MM.1S (cell line): ENCODE measurements around the gene VPS54.

ENCODE experiments used
- DNase-seq: peaks from one replicate; pipeline ENCODE4 v3.0.0-alpha.2; 2015
- H2AFZ ChIP-seq: fragments of 300-600 bp; sonication (generic); 2 replicates; pipeline ENCODE4 v1.6.0; 2016; ENCODE audit warnings: antibody characterized with exemption, low read length
- H3F3A ChIP-seq: fragments of 300-600 bp; sonication (generic); 2 replicates; pipeline ENCODE4 v1.6.1; 2016; ENCODE audit warnings: mild to moderate bottlenecking, antibody characterized with exemption, low read length, moderate library complexity, mixed read lengths; ENCODE audit not compliant: insufficient read depth
- H3K27ac ChIP-seq: fragments of 300-600 bp; sonication (generic); 2 replicates; pipeline ENCODE4 v1.5.1; 2016; ENCODE audit warnings: mild to moderate bottlenecking, low read length
- H3K27me3 ChIP-seq: fragments of 300-600 bp; sonication (generic); replicated peaks from 2 replicates; pipeline ENCODE4 v1.6.0; 2016; ENCODE audit warnings: low read length; ENCODE audit not compliant: insufficient read depth
- H3K36me3 ChIP-seq: fragments of 300-600 bp; sonication (generic); replicated peaks from 2 replicates; pipeline ENCODE4 v1.6.1; 2016; ENCODE audit warnings: mild to moderate bottlenecking, low read length, mixed read lengths; ENCODE audit not compliant: insufficient read depth
- H3K4me1 ChIP-seq: fragments of 300-600 bp; sonication (generic); 2 replicates; pipeline ENCODE4 v1.6.1; 2016; ENCODE audit warnings: low read length, mixed read lengths
- H3K4me2 ChIP-seq: fragments of 300-600 bp; sonication (generic); 2 replicates; pipeline ENCODE4 v1.6.0; 2016; ENCODE audit warnings: low read depth, low read length
- H3K4me3 ChIP-seq: fragments of 300-600 bp; sonication (generic); 2 replicates; pipeline ENCODE4 v1.5.1; 2016; ENCODE audit warnings: low read length, mixed read lengths
- H3K79me2 ChIP-seq: fragments of 300-600 bp; sonication (generic); 2 replicates; pipeline ENCODE4 v1.6.1; 2016; ENCODE audit warnings: mixed run types, low read length, mixed read lengths
- H3K9ac ChIP-seq: fragments of 300-600 bp; sonication (generic); 2 replicates; pipeline ENCODE4 v1.6.1; 2016; ENCODE audit warnings: low read length, mixed read lengths
- H3K9me2 ChIP-seq: fragments of 300-600 bp; sonication (generic); replicated peaks from 2 replicates; pipeline ENCODE4 v1.6.1; 2016; ENCODE audit warnings: mild to moderate bottlenecking, low read length, mixed read lengths; ENCODE audit not compliant: insufficient read depth
- H3K9me3 ChIP-seq: fragments of 300-600 bp; sonication (generic); replicated peaks from 2 replicates; pipeline ENCODE4 v1.6.1; 2016; ENCODE audit warnings: mild to moderate bottlenecking, low read length, mixed read lengths; ENCODE audit not compliant: insufficient read depth
- H4K20me1 ChIP-seq: fragments of 300-600 bp; sonication (generic); 2 replicates; pipeline ENCODE4 v1.6.1; 2016; ENCODE audit warnings: mild to moderate bottlenecking, low read length, moderate library complexity, mixed read lengths; ENCODE audit not compliant: insufficient read depth
- EZH2 ChIP-seq: fragments of 300-600 bp; sonication (generic); optimal IDR thresholded peaks from 2 replicates; pipeline ENCODE3; 2017; ENCODE audit warnings: low read depth, mild to moderate bottlenecking, antibody characterized with exemption, low read length, mixed read lengths
- EZH2phosphoT487 ChIP-seq: fragments of 300-600 bp; sonication (generic); IDR thresholded peaks from 2 replicates; pipeline ENCODE4 v1.6.1; 2018; ENCODE audit warnings: antibody characterized with exemption, low read length
- TF ChIP-seq, protein P1 (sequence below): fragments of 300-600 bp; sonication (generic); IDR thresholded peaks from 2 replicates; pipeline ENCODE4 v1.5.1; 2016; ENCODE audit warnings: antibody characterized with exemption, low read length, mixed read lengths

The VPS54 gene

DNA sequence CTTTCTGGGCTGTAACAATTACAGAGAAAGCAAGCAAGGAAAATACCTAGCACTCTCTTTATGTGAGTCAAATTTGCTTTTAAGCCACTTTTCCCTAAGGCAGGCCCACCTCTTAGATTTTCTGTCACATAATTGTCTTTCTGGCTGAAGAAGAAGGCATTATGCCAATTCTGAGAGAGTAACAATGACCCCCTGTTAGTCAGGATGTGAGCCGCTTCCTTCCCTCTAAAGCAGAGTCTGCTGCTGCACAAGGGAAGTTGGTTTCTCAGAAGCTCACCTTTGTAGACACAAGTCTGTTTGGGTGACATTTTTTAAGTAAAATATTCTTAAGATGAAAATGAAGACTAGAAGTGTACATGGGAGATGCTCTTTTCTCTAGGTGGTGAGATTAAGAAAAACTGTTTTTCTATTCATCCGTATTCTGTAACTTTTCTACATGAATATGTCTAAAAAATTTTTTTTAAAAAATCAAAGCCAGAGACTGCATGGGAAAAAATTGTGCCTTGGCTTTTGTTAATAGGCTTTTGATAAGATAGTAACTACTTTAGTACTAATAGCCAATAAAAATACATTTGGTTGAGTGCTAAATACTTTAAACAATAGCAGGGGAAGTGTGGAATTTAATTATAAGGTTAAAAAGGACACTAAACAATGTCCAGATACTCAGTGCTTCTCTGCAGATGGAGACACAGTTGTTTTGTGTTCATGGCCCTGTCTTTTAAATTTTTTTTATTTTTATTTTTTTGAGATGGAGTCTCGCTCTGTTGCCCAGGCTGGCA lies 33.4 kb upstream of the VPS54 start:
- Histone ChIP-seq H3K36me3 (no peaks in the 10 kb centered on the region), H3K9me3 (no peaks in the 10 kb centered on the region), H3K4me1 (peaks cover 32% of the 10 kb centered on the region), H3K4me3 (no peak overlapping the region), H3K9ac (no peak overlapping the region), H4K20me1 (no peaks in the 10 kb centered on the region), H3K4me2 (no peak overlapping the region), H3F3A (peaks cover 14% of the 10 kb centered on the region), H2AFZ (no peak overlapping the region), H3K27me3 (no peaks in the 10 kb centered on the region), H3K79me2 (no peaks in the 10 kb centered on the region), H3K9me2 (no peaks in the 10 kb centered on the region), H3K27ac (no peak overlapping the region)
- no peak for DNase-seq
- TF ChIP-seq EZH2 (no peak), EZH2phosphoT487 (no peak)
- TF ChIP-seq, protein P1, sequence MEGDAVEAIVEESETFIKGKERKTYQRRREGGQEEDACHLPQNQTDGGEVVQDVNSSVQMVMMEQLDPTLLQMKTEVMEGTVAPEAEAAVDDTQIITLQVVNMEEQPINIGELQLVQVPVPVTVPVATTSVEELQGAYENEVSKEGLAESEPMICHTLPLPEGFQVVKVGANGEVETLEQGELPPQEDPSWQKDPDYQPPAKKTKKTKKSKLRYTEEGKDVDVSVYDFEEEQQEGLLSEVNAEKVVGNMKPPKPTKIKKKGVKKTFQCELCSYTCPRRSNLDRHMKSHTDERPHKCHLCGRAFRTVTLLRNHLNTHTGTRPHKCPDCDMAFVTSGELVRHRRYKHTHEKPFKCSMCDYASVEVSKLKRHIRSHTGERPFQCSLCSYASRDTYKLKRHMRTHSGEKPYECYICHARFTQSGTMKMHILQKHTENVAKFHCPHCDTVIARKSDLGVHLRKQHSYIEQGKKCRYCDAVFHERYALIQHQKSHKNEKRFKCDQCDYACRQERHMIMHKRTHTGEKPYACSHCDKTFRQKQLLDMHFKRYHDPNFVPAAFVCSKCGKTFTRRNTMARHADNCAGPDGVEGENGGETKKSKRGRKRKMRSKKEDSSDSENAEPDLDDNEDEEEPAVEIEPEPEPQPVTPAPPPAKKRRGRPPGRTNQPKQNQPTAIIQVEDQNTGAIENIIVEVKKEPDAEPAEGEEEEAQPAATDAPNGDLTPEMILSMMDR = no peak

DNA sequence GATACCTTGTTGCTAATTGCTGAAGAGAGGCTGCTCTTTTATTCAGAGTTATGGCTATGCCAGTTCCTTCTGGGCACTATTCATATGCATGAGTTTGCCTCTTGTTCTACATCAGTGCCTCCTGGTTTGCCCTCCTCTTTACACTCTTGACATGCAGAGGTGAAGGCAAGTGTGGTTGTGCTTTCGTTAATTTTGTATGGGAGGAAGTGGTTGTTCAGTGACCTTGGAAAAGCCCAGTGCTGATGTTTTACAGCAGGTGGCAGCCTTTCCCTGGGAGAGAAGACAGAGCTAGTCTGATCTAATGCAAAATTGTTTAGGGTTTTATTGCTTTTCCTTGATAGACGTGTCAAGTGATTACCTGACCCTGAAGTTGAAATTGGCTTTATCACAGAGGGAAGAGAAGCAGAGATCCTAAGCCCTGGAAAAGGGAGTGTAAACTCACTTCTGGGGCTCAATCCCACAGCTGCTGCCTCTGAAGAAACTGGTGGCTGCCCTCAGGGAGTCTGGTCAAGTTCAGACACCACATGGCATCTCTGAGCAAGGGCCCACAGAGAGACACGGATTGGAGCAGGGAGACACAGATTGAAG lies 30.5 kb upstream of the VPS54 start:
- Histone ChIP-seq H3K36me3 (no peaks in the 10 kb centered on the region), H2AFZ (0 out of 2 replicates have a peak overlapping the region, but pooled peaks have one; percentile 26), H3K27ac (no peak overlapping the region), H3K4me3 (no peak overlapping the region), H3K79me2 (no peaks in the 10 kb centered on the region), H3F3A (peaks cover 12% of the 10 kb centered on the region), H3K9me3 (no peaks in the 10 kb centered on the region), H3K4me2 (peak overlapping the region; percentile 14; the same call in 1 of the 2 replicates), H3K9ac (no peak overlapping the region), H3K4me1 (peaks cover 25% of the 10 kb centered on the region), H3K27me3 (no peaks in the 10 kb centered on the region), H3K9me2 (no peaks in the 10 kb centered on the region), H4K20me1 (no peaks in the 10 kb centered on the region)
- DNase-seq = peak; percentile 83
- TF ChIP-seq, protein P1 = peak; percentile 93
- no peak for TF ChIP-seq EZH2

DNA sequence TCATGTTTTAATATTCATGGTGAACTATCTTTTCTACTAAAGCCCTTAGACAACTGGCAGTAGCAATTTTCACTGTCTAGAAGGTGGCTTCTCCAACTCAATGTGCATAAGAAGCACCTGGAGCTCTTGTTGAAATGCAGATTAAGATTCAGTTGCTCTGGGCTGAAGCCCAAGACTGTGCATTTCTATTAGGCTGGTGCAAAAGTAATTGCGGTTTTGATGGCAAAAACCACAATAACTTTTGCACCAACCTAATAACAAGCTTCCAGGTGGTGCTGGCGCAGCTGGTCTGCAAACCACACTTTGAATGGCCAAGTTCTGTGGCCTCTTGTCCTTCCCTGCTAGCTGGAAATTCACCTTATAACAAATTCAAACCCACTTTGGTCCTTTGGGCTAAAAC lies 26.7 kb upstream of the VPS54 start:
- no peak overlapping the region for H3K27ac ChIP-seq
- peaks cover 9% of the 10 kb centered on the region for H3K4me1 ChIP-seq
- H3K9me2 ChIP-seq = no peaks in the 10 kb centered on the region
- H3F3A ChIP-seq = no peaks in the 10 kb centered on the region
- H2AFZ ChIP-seq = no peak overlapping the region
- H3K79me2 ChIP-seq = no peaks in the 10 kb centered on the region
- peak; percentile 42 for DNase-seq
- no peaks in the 10 kb centered on the region for H3K9me3 ChIP-seq
- no peaks in the 10 kb centered on the region for H3K36me3 ChIP-seq
- TF ChIP-seq, protein P1 = no peak
- TF ChIP-seq EZH2phosphoT487 = no peak
- H4K20me1 ChIP-seq = no peaks in the 10 kb centered on the region
- H3K27me3 ChIP-seq = no peaks in the 10 kb centered on the region
- no peak overlapping the region for H3K4me3 ChIP-seq
- H3K9ac ChIP-seq = no peak overlapping the region
- no peak overlapping the region for H3K4me2 ChIP-seq
